AG04449 (cell line): ENCODE results near the gene VSIG8.

Experiments
- CTCF ChIA-PET: fragments of 350-600 bp; formaldehyde crosslinking; extraction: SDS; loops from one replicate; lab custom pipeline; 2021; ENCODE audit warnings: antibody characterized with exemption; lab: Yijun Ruan, JAX
- POLR2A ChIA-PET: fragments of 400-600, 350-600 bp; formaldehyde crosslinking; extraction: SDS; loops from one replicate; lab custom pipeline; 2020; ENCODE audit warnings: antibody characterized with exemption, inconsistent platforms; lab: Yijun Ruan, JAX
- DNase-seq: peaks from one replicate; pipeline ENCODE4 v3.0.0-alpha.2; 2010; ENCODE audit warnings: low read depth, low spot score
- H3K4me3 ChIP-seq: 2 replicates; pipeline ENCODE4 v1.5.1; 2011; ENCODE audit warnings: low read depth, mild to moderate bottlenecking, control low read depth, low read length
- TF ChIP-seq, protein P1 (sequence below): IDR thresholded peaks from one replicate; pipeline ENCODE4 v1.5.1; 2011; ENCODE audit warnings: mild to moderate bottlenecking, moderate library complexity, low read length, control low read depth, inconsistent platforms; ENCODE audit not compliant: insufficient read depth; ENCODE audit errors: missing control alignments

The VSIG8 gene

DNA sequence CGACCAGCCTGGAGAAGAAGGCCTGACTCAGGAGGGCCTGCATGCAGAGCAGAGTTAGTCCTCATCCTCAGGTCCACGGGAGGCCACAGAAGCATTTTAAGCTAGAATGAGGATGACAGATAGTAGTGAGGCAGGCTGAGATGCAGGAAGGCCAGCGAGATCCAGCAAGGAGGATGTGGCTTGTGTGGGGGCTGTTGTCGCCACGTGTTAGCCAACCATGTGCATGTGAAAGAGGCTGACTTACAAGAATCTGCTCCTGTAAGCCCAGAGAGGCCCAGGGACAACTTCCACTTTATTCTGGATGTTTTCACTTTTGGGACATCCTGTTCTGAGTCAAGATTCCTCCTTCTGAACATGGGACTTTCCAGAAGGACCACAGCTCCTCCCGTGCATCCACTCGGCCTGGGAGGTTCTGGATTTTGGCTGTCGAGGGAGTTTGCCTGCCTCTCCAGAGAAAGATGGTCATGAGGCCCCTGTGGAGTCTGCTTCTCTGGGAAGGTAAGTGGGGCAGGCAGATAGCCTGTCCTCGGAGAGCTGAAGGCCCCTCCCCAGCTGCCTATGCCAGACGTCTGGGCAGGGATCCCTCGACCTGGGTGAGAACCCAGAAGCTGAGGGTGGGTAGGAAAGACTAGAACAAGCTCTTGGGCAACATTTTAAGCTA is 35.9 kb downstream of the VSIG8 start, which contains the start of gene SLAMF8:
SLAMF8 (plus strand) TSS at position 433 of the 661 bp plus-strand sequence; CDS start at position 459, 26 bp downstream.
- TF ChIP-seq, protein P1, sequence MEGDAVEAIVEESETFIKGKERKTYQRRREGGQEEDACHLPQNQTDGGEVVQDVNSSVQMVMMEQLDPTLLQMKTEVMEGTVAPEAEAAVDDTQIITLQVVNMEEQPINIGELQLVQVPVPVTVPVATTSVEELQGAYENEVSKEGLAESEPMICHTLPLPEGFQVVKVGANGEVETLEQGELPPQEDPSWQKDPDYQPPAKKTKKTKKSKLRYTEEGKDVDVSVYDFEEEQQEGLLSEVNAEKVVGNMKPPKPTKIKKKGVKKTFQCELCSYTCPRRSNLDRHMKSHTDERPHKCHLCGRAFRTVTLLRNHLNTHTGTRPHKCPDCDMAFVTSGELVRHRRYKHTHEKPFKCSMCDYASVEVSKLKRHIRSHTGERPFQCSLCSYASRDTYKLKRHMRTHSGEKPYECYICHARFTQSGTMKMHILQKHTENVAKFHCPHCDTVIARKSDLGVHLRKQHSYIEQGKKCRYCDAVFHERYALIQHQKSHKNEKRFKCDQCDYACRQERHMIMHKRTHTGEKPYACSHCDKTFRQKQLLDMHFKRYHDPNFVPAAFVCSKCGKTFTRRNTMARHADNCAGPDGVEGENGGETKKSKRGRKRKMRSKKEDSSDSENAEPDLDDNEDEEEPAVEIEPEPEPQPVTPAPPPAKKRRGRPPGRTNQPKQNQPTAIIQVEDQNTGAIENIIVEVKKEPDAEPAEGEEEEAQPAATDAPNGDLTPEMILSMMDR, result no peak
- no peak within 1 kb of the TSS for H3K4me3 ChIP-seq
- CTCF ChIA-PET, result interaction anchor here (1.6 to 20.4 kb wide), 4 partner anchors 25 to 181 kb away, joined by 3 to 207 read pairs (median 75); partner anchors contain the start of gene FCRL6
- DNase-seq, result no peak
- POLR2A ChIA-PET, result no interaction called here

DNA sequence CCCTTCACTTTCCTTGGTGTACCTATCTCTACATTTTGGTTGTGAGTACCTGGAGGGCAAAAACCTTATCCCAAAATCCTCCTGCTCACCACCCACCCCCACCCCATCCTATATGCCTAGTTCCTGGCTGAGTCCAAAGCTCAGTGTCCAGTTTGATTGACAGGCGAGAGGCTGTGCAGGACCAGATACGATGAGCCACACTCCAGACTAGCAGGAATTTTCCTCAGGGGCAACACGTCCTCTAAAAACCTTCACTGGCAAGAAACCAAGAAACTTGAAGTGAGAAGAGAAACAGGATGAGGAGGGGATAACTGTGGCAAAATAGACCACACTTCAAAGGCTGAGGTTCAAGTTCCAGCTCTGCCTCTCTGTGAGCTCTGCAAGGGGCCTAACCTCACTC is 36.9 kb downstream of the VSIG8 start:
- TF ChIP-seq, protein P1, result no peak
- ChIA-PET POLR2A (no interaction called here), CTCF (interaction anchor here (1.0 to 20.4 kb wide), 4 partner anchors 24 to 182 kb away, joined by 3 to 207 read pairs (median 75); partner anchors contain the start of gene FCRL6)
- no peak overlapping the region for H3K4me3 ChIP-seq
- no peak for DNase-seq

DNA sequence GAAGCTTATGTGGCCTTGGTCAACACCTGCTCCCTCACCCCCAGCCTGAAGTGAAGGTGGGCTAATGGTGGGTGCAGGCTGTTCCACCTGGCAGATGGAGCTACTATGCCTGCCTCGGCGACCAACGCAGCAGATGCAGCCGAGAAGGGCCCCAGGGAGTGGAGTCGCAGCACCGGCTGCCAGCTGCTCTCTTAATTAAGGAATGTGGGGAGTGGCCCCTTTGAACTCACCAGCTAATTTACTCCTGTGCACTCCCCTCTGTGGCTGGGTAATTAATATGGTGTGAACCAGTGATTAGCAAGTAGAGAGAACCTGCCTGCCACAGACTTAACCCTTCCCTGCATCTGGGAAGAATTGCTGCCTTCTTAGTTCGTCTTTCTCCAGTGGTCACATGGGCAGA is 39.1 kb downstream of the VSIG8 start:
- POLR2A ChIA-PET, result no interaction called here
- CTCF ChIA-PET, result interaction anchor here (1.8 to 20.4 kb wide), 4 partner anchors 7 to 67 kb away, joined by 5 to 242 read pairs (median 130); partner anchors contain the start of gene FCRL6
- TF ChIP-seq, protein P1, result no peak
- H3K4me3 ChIP-seq, result no peak overlapping the region
- DNase-seq, result no peak

DNA sequence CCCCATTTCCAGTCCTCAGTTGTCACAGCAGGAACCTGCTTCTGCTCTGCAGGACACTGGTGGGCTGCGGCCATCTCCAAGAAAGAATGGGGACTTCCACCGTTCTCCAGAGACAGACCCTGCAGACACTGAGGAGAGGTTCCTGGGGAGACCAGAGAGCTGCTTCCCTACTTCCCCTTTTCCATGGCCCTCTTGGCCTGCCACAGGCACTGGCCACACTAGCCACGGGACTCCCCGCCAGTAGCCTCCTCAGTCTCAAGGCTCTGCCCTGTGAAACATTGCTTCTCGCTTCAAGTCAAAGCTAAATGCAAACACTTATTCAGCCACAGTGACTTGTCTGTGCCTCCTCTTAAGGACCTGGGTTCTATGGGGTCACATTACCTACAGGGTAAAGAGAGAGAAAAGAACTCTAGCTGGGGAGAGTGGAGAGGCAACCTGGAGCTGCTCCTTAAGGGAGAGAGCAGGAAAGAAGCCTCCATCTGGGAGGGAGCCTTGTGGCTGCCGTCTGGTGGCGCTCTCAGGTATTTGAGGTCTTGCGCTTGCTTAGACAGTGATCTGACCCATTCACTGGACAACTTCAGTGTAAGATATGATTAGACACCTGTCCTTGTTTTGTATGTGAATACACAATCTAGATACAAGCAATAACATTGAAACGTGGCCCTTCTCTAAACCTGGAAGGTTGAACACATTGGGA is 41.1 kb downstream of the VSIG8 start:
- no peak for DNase-seq

DNA sequence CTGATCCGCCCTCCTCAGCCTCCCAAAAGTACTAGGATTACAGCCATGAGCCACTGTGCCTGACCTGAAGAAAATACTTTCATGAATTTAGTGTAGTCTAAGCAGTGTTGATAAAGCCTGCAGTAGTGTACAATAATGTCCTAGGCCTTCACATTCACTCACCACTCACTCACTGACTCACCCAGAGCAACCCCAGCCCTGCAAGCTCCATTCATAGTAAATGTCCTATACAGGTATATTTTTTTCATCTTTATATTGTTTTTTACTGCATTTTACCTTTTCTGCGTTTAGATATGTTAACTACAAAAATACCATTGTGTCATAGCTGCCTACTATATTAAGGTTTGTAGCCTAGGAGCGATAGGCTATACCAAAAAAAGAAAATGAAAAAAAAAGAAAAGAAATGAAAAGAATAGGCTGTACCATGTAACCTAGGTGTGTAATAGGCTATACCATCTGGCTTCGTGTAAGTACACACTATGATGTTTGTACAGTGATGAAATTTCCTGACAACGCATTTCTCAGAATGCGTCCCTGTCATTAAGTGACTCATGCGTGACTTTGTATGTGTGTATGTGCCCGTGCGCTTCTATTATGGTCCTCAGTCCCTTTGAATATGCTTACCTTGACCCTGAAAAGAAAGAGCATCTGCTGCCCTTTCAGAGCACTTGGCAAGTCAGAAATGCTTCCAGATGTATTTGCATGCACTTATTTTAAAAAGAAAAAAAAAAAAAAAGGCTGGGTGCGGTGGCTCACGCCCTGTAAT is 45.0 kb downstream of the VSIG8 start:
- ChIA-PET CTCF (interaction anchor here (13.3 to 20.4 kb wide), 2 partner anchors 13 to 73 kb away, joined by 207 to 242 read pairs; partner anchors contain the start of gene FCRL6), POLR2A (no interaction called here)
- no peak for DNase-seq

More for the DNA sequence above, 41.1 kb downstream of the VSIG8 start:
- ChIA-PET POLR2A (no interaction called here), CTCF (interaction anchor here (1.0 to 20.4 kb wide), 18 partner anchors 9 to 186 kb away, joined by 3 to 242 read pairs (median 6); partner anchors contain the start of genes DUSP23 and FCRL6)
- H3K4me3 ChIP-seq, result no peak overlapping the region
- TF ChIP-seq, protein P1, result peak; percentile 73

More for the DNA sequence above, 45.0 kb downstream of the VSIG8 start:
- no peak overlapping the region for H3K4me3 ChIP-seq
- TF ChIP-seq, protein P1, result no peak
